ENCODE results near the gene KCNT1. TPM values are rescaled to one million over a fixed set of nuclear protein-coding genes. Genes with fewer than 3 reads are reported as not detected.

The KCNT1 gene
- total and polyA plus RNA-seq, 2 experiments from 2014 or later = 0.27 TPM; not detected in 1

DNA sequence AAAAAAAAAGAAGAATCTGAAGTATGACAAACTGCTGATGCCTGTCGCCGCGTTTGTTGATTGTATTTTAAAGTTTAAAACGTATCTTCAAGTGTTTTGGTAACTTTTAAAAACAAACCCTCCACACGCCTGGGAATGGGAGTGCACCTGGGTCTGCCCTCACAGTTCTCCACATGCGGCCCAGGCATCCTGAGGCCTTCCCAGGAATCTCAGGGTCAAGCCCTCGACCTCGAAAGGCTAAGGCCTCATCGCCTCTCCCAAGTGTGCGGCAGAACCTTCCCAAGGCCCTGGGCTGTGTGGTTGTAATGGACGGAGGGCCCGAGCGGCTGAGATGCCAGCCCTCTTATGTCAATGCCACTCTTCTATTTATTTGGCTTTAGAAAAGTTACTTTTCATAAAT is 111.0 kb downstream of the KCNT1 start:
- 96% methylated on average over 13 of the region's 13 CpGs for WGBS (ENCODE audit: low lambda C conversion rate, missing lambda C conversion rate)
- no peaks in the 10 kb centered on the region for H3K27me3 ChIP-seq
- TF ChIP-seq, protein P1, sequence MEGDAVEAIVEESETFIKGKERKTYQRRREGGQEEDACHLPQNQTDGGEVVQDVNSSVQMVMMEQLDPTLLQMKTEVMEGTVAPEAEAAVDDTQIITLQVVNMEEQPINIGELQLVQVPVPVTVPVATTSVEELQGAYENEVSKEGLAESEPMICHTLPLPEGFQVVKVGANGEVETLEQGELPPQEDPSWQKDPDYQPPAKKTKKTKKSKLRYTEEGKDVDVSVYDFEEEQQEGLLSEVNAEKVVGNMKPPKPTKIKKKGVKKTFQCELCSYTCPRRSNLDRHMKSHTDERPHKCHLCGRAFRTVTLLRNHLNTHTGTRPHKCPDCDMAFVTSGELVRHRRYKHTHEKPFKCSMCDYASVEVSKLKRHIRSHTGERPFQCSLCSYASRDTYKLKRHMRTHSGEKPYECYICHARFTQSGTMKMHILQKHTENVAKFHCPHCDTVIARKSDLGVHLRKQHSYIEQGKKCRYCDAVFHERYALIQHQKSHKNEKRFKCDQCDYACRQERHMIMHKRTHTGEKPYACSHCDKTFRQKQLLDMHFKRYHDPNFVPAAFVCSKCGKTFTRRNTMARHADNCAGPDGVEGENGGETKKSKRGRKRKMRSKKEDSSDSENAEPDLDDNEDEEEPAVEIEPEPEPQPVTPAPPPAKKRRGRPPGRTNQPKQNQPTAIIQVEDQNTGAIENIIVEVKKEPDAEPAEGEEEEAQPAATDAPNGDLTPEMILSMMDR (IDR thresholded peaks at IDR 0.05; ENCODE audit: poor library complexity) = no peak
- TF ChIP-seq EZH2phosphoT487 (IDR thresholded peaks at IDR 0.05; ENCODE audit: low read depth, severe bottlenecking, unreplicated experiment) (no peak), EZH2 (IDR thresholded peaks at IDR 0.05; ENCODE audit: borderline replicate concordance) (no peak)

DNA sequence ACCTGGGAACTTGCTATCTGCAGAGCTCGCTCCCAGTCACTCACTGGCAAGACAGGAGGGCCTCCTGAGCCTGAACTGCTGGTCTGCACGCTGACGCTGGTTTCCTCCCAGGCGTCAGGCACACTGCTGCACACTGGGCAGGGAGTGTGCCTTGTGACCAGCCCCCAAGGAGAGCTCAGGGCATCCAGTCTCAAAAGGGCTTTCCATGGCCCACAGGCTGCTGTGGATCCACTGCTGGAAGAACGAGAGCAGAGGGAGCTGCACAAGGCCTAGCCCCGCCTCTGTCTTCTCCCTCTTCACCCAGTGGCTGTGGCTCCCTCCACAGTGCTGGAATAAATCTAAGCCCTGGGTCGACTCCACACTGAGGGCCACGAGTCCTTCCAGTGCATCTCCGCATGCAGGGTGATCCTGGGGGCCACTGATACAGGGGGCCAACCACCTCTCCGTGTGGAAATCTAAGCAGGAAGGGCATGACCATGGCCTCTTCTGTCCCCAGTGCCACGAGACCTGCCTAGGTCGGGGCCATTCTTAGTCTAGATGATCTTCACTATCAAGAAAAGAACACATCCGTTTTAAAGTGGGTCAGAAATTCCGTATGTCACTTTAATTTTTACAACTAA is 111.8 kb downstream of the KCNT1 start:
- no peak for TF ChIP-seq EZH2phosphoT487 (IDR thresholded peaks at IDR 0.05; ENCODE audit: low read depth, severe bottlenecking, unreplicated experiment)
- no peak for TF ChIP-seq EZH2 (IDR thresholded peaks at IDR 0.05; ENCODE audit: borderline replicate concordance)
- TF ChIP-seq, protein P1 (IDR thresholded peaks at IDR 0.05; ENCODE audit: poor library complexity) = no peak
- H3K4me1 ChIP-seq (ENCODE audit: insufficient read depth) = no peaks in the 10 kb centered on the region
- no peak overlapping the region for H3K4me3 ChIP-seq
- H2AFZ ChIP-seq = no peak overlapping the region
- H3K9me3 ChIP-seq (ENCODE audit: low read depth) = no peaks in the 10 kb centered on the region
- H3K79me2 ChIP-seq = no peaks in the 10 kb centered on the region
- H3K9me2 ChIP-seq (replicated peaks; ENCODE audit: insufficient read depth) = no peaks in the 10 kb centered on the region
- no peaks in the 10 kb centered on the region for H4K20me1 ChIP-seq (ENCODE audit: insufficient read depth, poor library complexity, severe bottlenecking)
- WGBS (ENCODE audit: low lambda C conversion rate, missing lambda C conversion rate) = 97% methylated on average over 14 of the region's 14 CpGs
- H3K4me2 ChIP-seq = no peak overlapping the region
- no peak for DNase-seq (ENCODE audit: low spot score)
- no peak overlapping the region for H3K27ac ChIP-seq
- no peaks in the 10 kb centered on the region for H3K36me3 ChIP-seq (replicated peaks; ENCODE audit: insufficient read depth, low read depth)
- H3K27me3 ChIP-seq = no peaks in the 10 kb centered on the region

More for the DNA sequence above, 111.0 kb downstream of the KCNT1 start:
- DNase-seq (ENCODE audit: low spot score) = no peak
- Histone ChIP-seq H2AFZ (no peak overlapping the region), H3K79me2 (no peaks in the 10 kb centered on the region), H3K9me3 (ENCODE audit: low read depth) (no peaks in the 10 kb centered on the region), H3K27ac (no peak overlapping the region), H3K4me1 (ENCODE audit: insufficient read depth) (no peaks in the 10 kb centered on the region), H3K9me2 (replicated peaks; ENCODE audit: insufficient read depth) (no peaks in the 10 kb centered on the region), H3K4me2 (no peak overlapping the region), H4K20me1 (ENCODE audit: insufficient read depth, poor library complexity, severe bottlenecking) (no peaks in the 10 kb centered on the region), H3K36me3 (replicated peaks; ENCODE audit: insufficient read depth, low read depth) (no peaks in the 10 kb centered on the region), H3K4me3 (no peak overlapping the region)

DNA sequence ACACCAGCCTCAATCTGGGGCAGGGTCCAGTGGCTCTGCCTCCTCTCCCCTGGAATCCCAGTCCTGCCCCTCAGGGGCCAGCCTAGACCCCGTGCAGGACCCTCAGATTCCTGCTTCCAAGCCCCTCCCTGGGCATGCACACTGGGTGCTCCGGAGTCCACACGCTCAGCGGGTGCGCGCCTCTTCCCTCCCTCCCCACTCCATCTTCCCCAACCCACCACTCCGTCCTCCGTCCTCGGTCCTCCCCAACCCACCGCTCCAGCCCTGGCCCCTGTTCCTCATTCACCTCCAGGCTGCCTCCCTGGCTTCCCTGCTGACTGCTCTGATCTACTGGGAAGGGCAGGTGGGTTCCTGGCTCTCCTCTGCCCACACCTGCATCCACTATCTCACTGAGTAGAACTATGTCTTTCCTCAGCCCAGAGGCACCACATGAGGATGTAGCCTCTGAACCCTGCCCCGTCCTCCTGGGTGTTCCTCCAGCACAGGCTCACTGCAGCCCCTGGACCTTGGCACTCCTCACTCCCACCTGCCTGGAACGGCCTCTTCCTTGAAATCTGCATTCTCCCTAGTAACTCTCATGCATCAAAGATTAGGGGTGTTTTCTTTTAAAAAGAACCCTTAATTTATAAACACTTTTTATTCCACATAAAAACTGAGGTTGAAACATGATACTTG is 112.6 kb downstream of the KCNT1 start:
- H3K27me3 ChIP-seq = no peaks in the 10 kb centered on the region
- H3K4me1 ChIP-seq (ENCODE audit: insufficient read depth) = no peaks in the 10 kb centered on the region
- no peaks in the 10 kb centered on the region for H3K36me3 ChIP-seq (replicated peaks; ENCODE audit: insufficient read depth, low read depth)
- TF ChIP-seq EZH2phosphoT487 (IDR thresholded peaks at IDR 0.05; ENCODE audit: low read depth, severe bottlenecking, unreplicated experiment) = no peak
- TF ChIP-seq EZH2 (IDR thresholded peaks at IDR 0.05; ENCODE audit: borderline replicate concordance) = no peak
- TF ChIP-seq, protein P1 (IDR thresholded peaks at IDR 0.05; ENCODE audit: poor library complexity) = no peak
- H3K4me3 ChIP-seq = no peak overlapping the region
- no peaks in the 10 kb centered on the region for H3K9me3 ChIP-seq (ENCODE audit: low read depth)
- H3K9me2 ChIP-seq (replicated peaks; ENCODE audit: insufficient read depth) = no peaks in the 10 kb centered on the region
- WGBS (ENCODE audit: low lambda C conversion rate, missing lambda C conversion rate) = 98% methylated on average over 12 of the region's 12 CpGs
- H2AFZ ChIP-seq = no peak overlapping the region
- DNase-seq (ENCODE audit: low spot score) = no peak
- H3K79me2 ChIP-seq = no peaks in the 10 kb centered on the region
- no peaks in the 10 kb centered on the region for H4K20me1 ChIP-seq (ENCODE audit: insufficient read depth, poor library complexity, severe bottlenecking)
- H3K27ac ChIP-seq = no peak overlapping the region
- no peak overlapping the region for H3K4me2 ChIP-seq

Measured in hepatocyte (in vitro differentiated cells).